Motor neuron (in vitro differentiated cells): ENCODE results near the gene CDKN1C. TPM values are rescaled to one million over a fixed set of nuclear protein-coding genes. Genes with fewer than 3 reads are reported as not detected.
A peak's percentile ranks its signal among the peaks of the same experiment; 100 is the strongest.

Experiments used
- ATAC-seq, 8 experiments: fragments of 200-7000 bp; cut with Tn5 transposase; replicated peaks in 6 of 8; 2 replicates each; pipeline ENCODE4 v1.8.0; 2021; ENCODE audit warnings: mild to moderate bottlenecking in 8 of 8, moderate library complexity in 8 of 8
- H3K27ac ChIP-seq, 2 donors: fragments of 250-450 bp; sonication (Bioruptor Pico); 2 replicates each; pipeline ENCODE4 v1.9.0; 2021; ENCODE audit warnings: antibody characterized with exemption in 2 of 2, mild to moderate bottlenecking in 2 of 2, moderate library complexity in 1 of 2
- H3K4me1 ChIP-seq, 2 donors: fragments of 250-450 bp; sonication (Bioruptor Pico); replicated peaks in 1 of 2; 2 replicates each; pipeline ENCODE4 v1.6.1; 2021; ENCODE audit warnings: antibody characterized with exemption in 2 of 2, mild to moderate bottlenecking in 2 of 2, moderate library complexity in 1 of 2
- H3K4me3 ChIP-seq, 5 donors: fragments of 250-450 bp; sonication (Bioruptor Pico); 2 replicates each; pipeline ENCODE4 v1.9.0; 2021; ENCODE audit warnings: antibody characterized with exemption in 5 of 5, mild to moderate bottlenecking in 5 of 5, moderate library complexity in 4 of 5
- WGBS, 10 experiments: fragments of 450-650 bp; shearing (Covaris generic); methylation state at CpG; one replicate each; pipeline ENCODE4 v1.0.0; 2022; 5-methylcytosine and 5-hydroxymethylcytosine counted together
- in situ Hi-C, 9 experiments: fragments of 400-800 bp; cut with MboI; loops; one replicate each; pipeline ENCODE4 v1.15.0; 2021; ENCODE audit warnings: low sequenced_read_pairs in 9 of 9, low pct_unique_long_range_greater_than_20kb in 2 of 9; ENCODE audit not compliant: unreplicated experiment in 9 of 9
- total RNA-seq, 8 experiments: library from RNA; unstranded; fragments of 300-600 nt; gene quantifications; 2 replicates each; pipeline versions ENCODE4 v1.2.3 to v1.2.4, GENCODE V29; 2022

CDKN1C gene
- total RNA-seq, 8 experiments from 2014 or later, result 5.0 to 80.1 (median 37.8) TPM

- H3K4me1 ChIP-seq, result peaks cover 0 to 12% of the 10 kb centered on the region in 2 donors
- no peak for ATAC-seq
- H3K27ac ChIP-seq, result no peak overlapping the region
- in situ Hi-C loops, result loop anchor here (10.0 to 25.0 kb wide), 8 partner anchors 212 to 712 kb away; partner anchors contain the start of genes KCNQ1OT1 (in 5 of the 9), TSSC4 (in 2 of the 9), KCNQ1 (in 1 of the 9) and TRPM5 (in 1 of the 9)
- no peak overlapping the region for H3K4me3 ChIP-seq
- WGBS, 10 experiments, result 70 to 95% (median 85%) methylated on average over 2 to 7 of the region's 13 CpGs; no CpG with 5 or more reads in 4 of the 10 experiments
Observed at GRCh38 chr11:2899080-2899783, 13.7 kb upstream of the CDKN1C start.

GRCh38 chr11:2898366-2899079 lies 12.9 kb upstream of the CDKN1C start:
- Histone ChIP-seq H3K27ac (no peak overlapping the region), H3K4me3 (no peak overlapping the region), H3K4me1 (peaks cover 0 to 8% of the 10 kb centered on the region in 2 donors)
- peak in 7 of 8 experiments; percentile 12 to 51 (median 32) for ATAC-seq
- 40 to 66% methylated on average over 2 to 6 of the region's 12 CpGs; no CpG with 5 or more reads in 8 of the 10 experiments for WGBS, 10 experiments
- in situ Hi-C loops, result loop anchor here (10.0 to 25.0 kb wide), 8 partner anchors 211 to 711 kb away; partner anchors contain the start of genes KCNQ1OT1 (in 5 of the 9), TSSC4 (in 2 of the 9), KCNQ1 (in 1 of the 9) and TRPM5 (in 1 of the 9)

GRCh38 chr11:2897048-2897447 lies 11.5 kb upstream of the CDKN1C start:
- Histone ChIP-seq H3K4me3 (no peak overlapping the region), H3K4me1 (peaks cover 2 to 3% of the 10 kb centered on the region in 2 donors), H3K27ac (no peak overlapping the region)
- 90% methylated on average over 2 of the region's 6 CpGs; no CpG with 5 or more reads in 9 of the 10 experiments for WGBS, 10 experiments
- ATAC-seq, result no peak
- in situ Hi-C loops, result loop anchor here (10.0 to 25.0 kb wide), 8 partner anchors 210 to 710 kb away; partner anchors contain the start of genes KCNQ1OT1 (in 5 of the 9), TSSC4 (in 2 of the 9), KCNQ1 (in 1 of the 9) and TRPM5 (in 1 of the 9)

GRCh38 chr11:2896047-2896446 lies 10.5 kb upstream of the CDKN1C start:
- ATAC-seq, result no peak
- WGBS, 10 experiments, result 20 to 100% (median 63%) methylated on average over 1 to 3 of the region's 9 CpGs; no CpG with 5 or more reads in 5 of the 10 experiments
- Histone ChIP-seq H3K4me3 (no peak overlapping the region), H3K27ac (no peak overlapping the region), H3K4me1 (peaks cover 10 to 11% of the 10 kb centered on the region in 2 donors)
- in situ Hi-C loops, result loop anchor here (10.0 to 25.0 kb wide), 8 partner anchors 209 to 709 kb away; partner anchors contain the start of genes KCNQ1OT1 (in 5 of the 9), TSSC4 (in 2 of the 9), KCNQ1 (in 1 of the 9) and TRPM5 (in 1 of the 9)

GRCh38 chr11:2893935-2894334 lies 8.4 kb upstream of the CDKN1C start:
- Histone ChIP-seq H3K4me3 (no peak overlapping the region), H3K27ac (no peak overlapping the region), H3K4me1 (peaks cover 10 to 11% of the 10 kb centered on the region in 2 donors)
- ATAC-seq, result no peak
- 61 to 100% (median 80%) methylated on average over 1 to 4 of the region's 4 CpGs; no CpG with 5 or more reads in 3 of the 10 experiments for WGBS, 10 experiments
- in situ Hi-C loops, result loop anchor here (10.0 to 25.0 kb wide), 8 partner anchors 207 to 707 kb away; partner anchors contain the start of genes KCNQ1OT1 (in 5 of the 9), TSSC4 (in 2 of the 9), KCNQ1 (in 1 of the 9) and TRPM5 (in 1 of the 9)

- H3K4me1 ChIP-seq, result peaks cover 10 to 13% of the 10 kb centered on the region in 2 donors
- no peak overlapping the region for H3K27ac ChIP-seq
- in situ Hi-C loops, result loop anchor here (10.0 to 25.0 kb wide), 8 partner anchors 206 to 706 kb away; partner anchors contain the start of genes KCNQ1OT1 (in 5 of the 9), TSSC4 (in 2 of the 9), KCNQ1 (in 1 of the 9) and TRPM5 (in 1 of the 9)
- WGBS, 10 experiments, result 0 to 40% methylated on average over 1 of the region's 4 CpGs; no CpG with 5 or more reads in 8 of the 10 experiments
- peak overlapping the region in 2 of 5 donors; percentile 15 to 23 for H3K4me3 ChIP-seq
- ATAC-seq, result peak in 1 of 8 experiments; percentile 33
Observed at GRCh38 chr11:2892967-2893528, 7.5 kb upstream of the CDKN1C start.

- peaks cover 12 to 17% of the 10 kb centered on the region in 2 donors for H3K4me1 ChIP-seq
- in situ Hi-C loops, result loop anchor here (10.0 to 25.0 kb wide), 8 partner anchors 205 to 705 kb away; partner anchors contain the start of genes KCNQ1OT1 (in 5 of the 9), TSSC4 (in 2 of the 9), KCNQ1 (in 1 of the 9) and TRPM5 (in 1 of the 9)
- peak; percentile 32 to 79 (median 72) for ATAC-seq
- H3K4me3 ChIP-seq, result peak overlapping the region in 4 of 5 donors; percentile 4 to 28 (median 19)
- WGBS, 10 experiments, result 0 to 83% methylated on average over 1 to 2 of the region's 34 CpGs; no CpG with 5 or more reads in 8 of the 10 experiments
- peak overlapping the region in 1 of 2 donors; percentile 29 for H3K27ac ChIP-seq
Observed at GRCh38 chr11:2892215-2892966, 6.8 kb upstream of the CDKN1C start.

GRCh38 chr11:2891326-2892214 lies 6.0 kb upstream of the CDKN1C start:
- 39 to 100% (median 60%) methylated on average over 2 to 4 of the region's 17 CpGs; no CpG with 5 or more reads in 4 of the 10 experiments for WGBS, 10 experiments
- ATAC-seq, result no peak
- Histone ChIP-seq H3K27ac (no peak overlapping the region), H3K4me1 (peaks cover 21 to 25% of the 10 kb centered on the region in 2 donors), H3K4me3 (no peak overlapping the region)
- in situ Hi-C loops, result loop anchor here (10.0 to 25.0 kb wide), 8 partner anchors 204 to 704 kb away; partner anchors contain the start of genes KCNQ1OT1 (in 5 of the 9), TSSC4 (in 2 of the 9), KCNQ1 (in 1 of the 9) and TRPM5 (in 1 of the 9)

GRCh38 chr11:2890466-2891294 lies 5.1 kb upstream of the CDKN1C start:
- no peak for ATAC-seq
- Histone ChIP-seq H3K4me3 (no peak overlapping the region), H3K4me1 (peaks cover 26 to 31% of the 10 kb centered on the region in 2 donors), H3K27ac (no peak overlapping the region)
- in situ Hi-C loops, result loop anchor here (10.0 to 25.0 kb wide), 8 partner anchors 203 to 703 kb away; partner anchors contain the start of genes KCNQ1OT1 (in 5 of the 9), TSSC4 (in 2 of the 9), KCNQ1 (in 1 of the 9) and TRPM5 (in 1 of the 9)
- 69 to 100% (median 100%) methylated on average over 1 to 2 of the region's 28 CpGs; no CpG with 5 or more reads in 7 of the 10 experiments for WGBS, 10 experiments
